Gastrocnemius medialis (tissue), 4 donors: ENCODE measurements around the gene GPM6B.

Experiments
- POLR2A ChIP-seq, 2 donors: fragments of 450-650 bp; IDR thresholded peaks; one replicate each; pipeline ENCODE4 v1.6.1; 2017; ENCODE audit warnings: antibody characterized with exemption in 2 of 2, mild to moderate bottlenecking in 2 of 2, moderate library complexity in 2 of 2
- TF ChIP-seq, protein P1 (sequence below), 5 experiments: fragments of 450-650 bp in 3 of 5; fragments of 200-600 bp in 2 of 5; sonication (generic) in 2 of 5; IDR thresholded peaks in 4 of 5; conservative IDR thresholded peaks in 1 of 5; 1 replicate in 4 of 5; 2 replicates in 1 of 5; pipeline ENCODE4 v1.5.1; 2016 to 2019; ENCODE audit warnings: antibody characterized with exemption in 5 of 5, mild to moderate bottlenecking in 3 of 5, moderate library complexity in 3 of 5

DNA sequence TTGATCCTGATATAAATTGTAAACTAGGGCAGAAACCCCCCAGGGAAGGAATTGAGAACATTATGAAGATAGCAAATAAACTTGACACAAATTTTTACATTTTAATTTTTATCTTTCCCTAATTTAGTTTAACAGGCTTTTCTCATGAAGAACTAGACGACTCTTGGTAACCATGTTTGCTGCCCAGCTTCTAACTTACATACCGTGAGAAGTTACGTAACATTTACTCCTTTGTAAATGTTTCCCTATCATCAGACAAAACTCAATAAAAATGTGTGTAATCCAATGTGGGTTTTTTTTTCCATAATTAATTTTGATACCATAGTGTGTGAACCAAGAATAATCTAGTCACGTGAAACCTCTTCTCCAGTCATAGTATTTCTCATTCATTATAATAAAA, 48.0 kb downstream of the GPM6B start:
- no peak for TF ChIP-seq POLR2A (IDR thresholded peaks at IDR 0.05)
- TF ChIP-seq, protein P1, sequence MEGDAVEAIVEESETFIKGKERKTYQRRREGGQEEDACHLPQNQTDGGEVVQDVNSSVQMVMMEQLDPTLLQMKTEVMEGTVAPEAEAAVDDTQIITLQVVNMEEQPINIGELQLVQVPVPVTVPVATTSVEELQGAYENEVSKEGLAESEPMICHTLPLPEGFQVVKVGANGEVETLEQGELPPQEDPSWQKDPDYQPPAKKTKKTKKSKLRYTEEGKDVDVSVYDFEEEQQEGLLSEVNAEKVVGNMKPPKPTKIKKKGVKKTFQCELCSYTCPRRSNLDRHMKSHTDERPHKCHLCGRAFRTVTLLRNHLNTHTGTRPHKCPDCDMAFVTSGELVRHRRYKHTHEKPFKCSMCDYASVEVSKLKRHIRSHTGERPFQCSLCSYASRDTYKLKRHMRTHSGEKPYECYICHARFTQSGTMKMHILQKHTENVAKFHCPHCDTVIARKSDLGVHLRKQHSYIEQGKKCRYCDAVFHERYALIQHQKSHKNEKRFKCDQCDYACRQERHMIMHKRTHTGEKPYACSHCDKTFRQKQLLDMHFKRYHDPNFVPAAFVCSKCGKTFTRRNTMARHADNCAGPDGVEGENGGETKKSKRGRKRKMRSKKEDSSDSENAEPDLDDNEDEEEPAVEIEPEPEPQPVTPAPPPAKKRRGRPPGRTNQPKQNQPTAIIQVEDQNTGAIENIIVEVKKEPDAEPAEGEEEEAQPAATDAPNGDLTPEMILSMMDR (IDR thresholded peaks at IDR 0.05 in 4 of 5, conservative IDR thresholded peaks at IDR 0.05 in 1 of 5), result no peak
